ENCODE data around the gene RAMP3. TPM values are rescaled to one million over a fixed set of nuclear protein-coding genes. Genes with fewer than 3 reads are reported as not detected.

Gene RAMP3
- total and polyA plus RNA-seq, 10 of the 15 experiments (the other 5 are each of a cell fraction or from before 2014, with no cell fraction given): not detected

DNA sequence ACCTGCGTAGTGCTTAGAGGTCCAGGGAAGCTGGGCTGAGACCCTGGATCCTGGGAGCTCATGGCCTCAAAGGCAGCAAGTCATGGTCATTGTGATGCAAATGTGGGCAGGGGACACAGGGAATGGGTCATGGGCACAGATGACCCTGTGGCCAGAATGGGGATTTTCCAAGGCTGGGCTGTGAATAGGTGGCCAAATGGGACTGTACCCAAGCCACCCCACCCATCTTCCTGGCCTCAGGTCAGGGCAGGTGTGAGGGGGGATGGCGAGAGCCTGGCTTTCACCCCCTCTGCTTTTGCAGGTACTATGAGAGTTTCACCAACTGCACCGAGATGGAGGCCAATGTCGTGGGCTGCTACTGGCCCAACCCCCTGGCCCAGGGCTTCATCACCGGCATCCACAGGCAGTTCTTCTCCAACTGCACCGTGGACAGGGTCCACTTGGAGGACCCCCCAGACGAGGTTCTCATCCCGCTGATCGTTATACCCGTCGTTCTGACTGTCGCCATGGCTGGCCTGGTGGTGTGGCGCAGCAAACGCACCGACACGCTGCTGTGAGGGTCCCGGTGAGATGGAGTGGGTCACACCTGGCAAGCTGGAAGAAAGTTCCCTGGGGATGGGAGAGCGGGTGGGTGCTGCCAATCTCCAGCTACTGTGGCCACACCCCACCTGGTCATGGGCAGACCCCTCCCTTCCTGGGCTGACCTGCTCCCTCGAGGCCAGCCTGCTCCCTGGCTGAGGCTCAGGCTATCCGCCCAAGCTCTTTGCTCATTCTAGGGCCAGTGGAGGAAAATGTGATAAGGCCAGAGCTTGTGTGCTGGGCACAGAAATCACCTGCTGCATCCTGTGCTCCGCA, 25.5 kb downstream of the RAMP3 start (continued):
- TF ChIP-seq MYC (IDR thresholded peaks at IDR 0.05; ENCODE audit: insufficient read depth, insufficient read length, insufficient replicate concordance, low read length, severe bottlenecking) (no peak), NFIC (IDR thresholded peaks at IDR 0.05; ENCODE audit: low read depth, low read length) (no peak)
- TF ChIP-seq, protein P1, sequence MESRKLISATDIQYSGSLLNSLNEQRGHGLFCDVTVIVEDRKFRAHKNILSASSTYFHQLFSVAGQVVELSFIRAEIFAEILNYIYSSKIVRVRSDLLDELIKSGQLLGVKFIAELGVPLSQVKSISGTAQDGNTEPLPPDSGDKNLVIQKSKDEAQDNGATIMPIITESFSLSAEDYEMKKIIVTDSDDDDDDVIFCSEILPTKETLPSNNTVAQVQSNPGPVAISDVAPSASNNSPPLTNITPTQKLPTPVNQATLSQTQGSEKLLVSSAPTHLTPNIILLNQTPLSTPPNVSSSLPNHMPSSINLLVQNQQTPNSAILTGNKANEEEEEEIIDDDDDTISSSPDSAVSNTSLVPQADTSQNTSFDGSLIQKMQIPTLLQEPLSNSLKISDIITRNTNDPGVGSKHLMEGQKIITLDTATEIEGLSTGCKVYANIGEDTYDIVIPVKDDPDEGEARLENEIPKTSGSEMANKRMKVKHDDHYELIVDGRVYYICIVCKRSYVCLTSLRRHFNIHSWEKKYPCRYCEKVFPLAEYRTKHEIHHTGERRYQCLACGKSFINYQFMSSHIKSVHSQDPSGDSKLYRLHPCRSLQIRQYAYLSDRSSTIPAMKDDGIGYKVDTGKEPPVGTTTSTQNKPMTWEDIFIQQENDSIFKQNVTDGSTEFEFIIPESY (IDR thresholded peaks at IDR 0.05): no peak
- TF ChIP-seq, protein P2, sequence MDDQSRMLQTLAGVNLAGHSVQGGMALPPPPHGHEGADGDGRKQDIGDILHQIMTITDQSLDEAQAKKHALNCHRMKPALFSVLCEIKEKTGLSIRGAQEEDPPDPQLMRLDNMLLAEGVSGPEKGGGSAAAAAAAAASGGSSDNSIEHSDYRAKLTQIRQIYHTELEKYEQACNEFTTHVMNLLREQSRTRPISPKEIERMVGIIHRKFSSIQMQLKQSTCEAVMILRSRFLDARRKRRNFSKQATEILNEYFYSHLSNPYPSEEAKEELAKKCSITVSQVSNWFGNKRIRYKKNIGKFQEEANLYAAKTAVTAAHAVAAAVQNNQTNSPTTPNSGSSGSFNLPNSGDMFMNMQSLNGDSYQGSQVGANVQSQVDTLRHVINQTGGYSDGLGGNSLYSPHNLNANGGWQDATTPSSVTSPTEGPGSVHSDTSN (IDR thresholded peaks at IDR 0.05; ENCODE audit: insufficient replicate concordance, low read depth, low read length): no peak

DNA sequence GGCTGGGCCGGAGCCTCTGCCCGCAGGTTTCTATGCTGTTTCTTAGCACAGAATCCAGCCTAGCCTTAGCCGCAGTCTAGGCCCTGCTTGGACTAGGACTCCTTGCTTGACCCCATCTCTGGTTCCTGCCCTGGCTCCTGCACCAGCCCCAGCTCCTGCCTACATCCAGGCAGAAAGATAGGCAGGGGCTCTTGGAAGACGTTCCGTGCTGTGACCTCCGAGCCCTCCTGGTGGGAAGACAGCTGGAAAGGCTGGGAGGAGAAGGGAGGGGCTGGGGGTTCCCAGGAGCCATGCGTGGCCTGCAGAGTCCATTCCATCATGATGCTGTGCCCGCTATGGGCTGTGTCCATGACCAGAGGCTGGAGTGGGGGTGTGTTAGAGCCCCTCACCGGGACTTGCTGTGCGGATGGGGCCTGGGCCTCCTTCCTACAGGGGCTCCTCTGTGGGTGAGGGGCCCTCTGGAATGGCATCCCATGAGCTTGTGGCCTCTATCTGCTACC, 26.2 kb downstream of the RAMP3 start:
- Histone ChIP-seq H3K27ac (ENCODE audit: control insufficient read depth, insufficient read depth) (no peak overlapping the region), H3K4me2 (ENCODE audit: control insufficient read depth, insufficient read depth) (no peak overlapping the region), H3K4me1 (ENCODE audit: control insufficient read depth, insufficient read depth, low read length) (no peaks in the 10 kb centered on the region), H4K20me1 (ENCODE audit: control insufficient read depth, insufficient read depth) (no peaks in the 10 kb centered on the region), H3K79me2 (ENCODE audit: control insufficient read depth, insufficient read depth, low read length) (no peaks in the 10 kb centered on the region), H2AFZ (ENCODE audit: control insufficient read depth, low read depth, low read length) (no peak overlapping the region), H3K4me3 (no peak overlapping the region), H3K9me3 (replicated peaks; ENCODE audit: control insufficient read depth, insufficient read depth, low read length) (no peaks in the 10 kb centered on the region), H3K9ac (ENCODE audit: control insufficient read depth, insufficient read depth, low read length) (no peak overlapping the region), H3K27me3 (replicated peaks in 1 of 2; ENCODE audit: control insufficient read depth in 2 of 2, insufficient read depth in 2 of 2, low read length in 1 of 2) (no peaks in the 10 kb centered on the region; a peak in 1 of 4 replicates), H3K36me3 (ENCODE audit: control insufficient read depth in 2 of 2, insufficient read depth in 2 of 2, low read length in 1 of 2) (no peaks in the 10 kb centered on the region)
- DNase-seq (ENCODE audit: low read depth, low spot score) (no peak), FAIRE-seq (no peak), ATAC-seq (no peak)
- ChIA-PET RAD21 (ENCODE audit: unreplicated experiment) (no interaction called here), CTCF (no interaction called here), POLR2A (no interaction called here), SMC1A (ENCODE audit: uncharacterized antibody, unreplicated experiment) (no interaction called here)
- BruUV-seq (replicated peaks): no TSS peak
- intact Hi-C loops (cut with micrococcal nuclease; ENCODE audit: unreplicated experiment) (no loop called here), in situ Hi-C loops (cut with MboI) (no loop called here)
- WGBS (ENCODE audit: insufficient coverage, insufficient replicate concordance, low lambda C conversion rate, missing lambda C conversion rate): 48% methylated on average over 10 of the region's 10 CpGs
- TF ChIP-seq, protein P3, sequence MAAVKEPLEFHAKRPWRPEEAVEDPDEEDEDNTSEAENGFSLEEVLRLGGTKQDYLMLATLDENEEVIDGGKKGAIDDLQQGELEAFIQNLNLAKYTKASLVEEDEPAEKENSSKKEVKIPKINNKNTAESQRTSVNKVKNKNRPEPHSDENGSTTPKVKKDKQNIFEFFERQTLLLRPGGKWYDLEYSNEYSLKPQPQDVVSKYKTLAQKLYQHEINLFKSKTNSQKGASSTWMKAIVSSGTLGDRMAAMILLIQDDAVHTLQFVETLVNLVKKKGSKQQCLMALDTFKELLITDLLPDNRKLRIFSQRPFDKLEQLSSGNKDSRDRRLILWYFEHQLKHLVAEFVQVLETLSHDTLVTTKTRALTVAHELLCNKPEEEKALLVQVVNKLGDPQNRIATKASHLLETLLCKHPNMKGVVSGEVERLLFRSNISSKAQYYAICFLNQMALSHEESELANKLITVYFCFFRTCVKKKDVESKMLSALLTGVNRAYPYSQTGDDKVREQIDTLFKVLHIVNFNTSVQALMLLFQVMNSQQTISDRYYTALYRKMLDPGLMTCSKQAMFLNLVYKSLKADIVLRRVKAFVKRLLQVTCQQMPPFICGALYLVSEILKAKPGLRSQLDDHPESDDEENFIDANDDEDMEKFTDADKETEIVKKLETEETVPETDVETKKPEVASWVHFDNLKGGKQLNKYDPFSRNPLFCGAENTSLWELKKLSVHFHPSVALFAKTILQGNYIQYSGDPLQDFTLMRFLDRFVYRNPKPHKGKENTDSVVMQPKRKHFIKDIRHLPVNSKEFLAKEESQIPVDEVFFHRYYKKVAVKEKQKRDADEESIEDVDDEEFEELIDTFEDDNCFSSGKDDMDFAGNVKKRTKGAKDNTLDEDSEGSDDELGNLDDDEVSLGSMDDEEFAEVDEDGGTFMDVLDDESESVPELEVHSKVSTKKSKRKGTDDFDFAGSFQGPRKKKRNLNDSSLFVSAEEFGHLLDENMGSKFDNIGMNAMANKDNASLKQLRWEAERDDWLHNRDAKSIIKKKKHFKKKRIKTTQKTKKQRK (IDR thresholded peaks at IDR 0.05; ENCODE audit: low read depth, low read length): no peak
- TF ChIP-seq RB1 (IDR thresholded peaks at IDR 0.05; ENCODE audit: borderline replicate concordance): no peak
- no peak for TF ChIP-seq KDM1A (IDR thresholded peaks at IDR 0.05; ENCODE audit: borderline replicate concordance)
- TF ChIP-seq ZNF24 (IDR thresholded peaks at IDR 0.05): no peak
- no peak for TF ChIP-seq ETV6 (conservative IDR thresholded peaks at IDR 0.05 in 1 of 2, IDR thresholded peaks at IDR 0.05 in 1 of 2; ENCODE audit: borderline replicate concordance in 1 of 2, low read depth in 1 of 2)
- TF ChIP-seq FOS (IDR thresholded peaks at IDR 0.05; ENCODE audit: borderline replicate concordance, extremely low read depth, insufficient read length): no peak
- TF ChIP-seq HDAC6 (IDR thresholded peaks at IDR 0.05; ENCODE audit: unreplicated experiment): no peak
- TF ChIP-seq MEF2A (IDR thresholded peaks at IDR 0.05; ENCODE audit: insufficient read depth, low read depth, low read length): no peak
- no peak for TF ChIP-seq POU2F2 (IDR thresholded peaks at IDR 0.05; ENCODE audit: borderline replicate concordance, low read depth, low read length)
- TF ChIP-seq YY1 (IDR thresholded peaks at IDR 0.05; ENCODE audit: low read depth, low read length): no peak
- no peak for TF ChIP-seq YBX1 (IDR thresholded peaks at IDR 0.05)
- TF ChIP-seq BRCA1 (IDR thresholded peaks at IDR 0.05; ENCODE audit: low read depth, low read length): no peak

Data from GM12878 (cell line).